GM21367 (cell line): ENCODE data around the gene CNTNAP2.

Source experiments
- ATAC-seq: cut with Tn5 transposase; IDR thresholded peaks from one replicate; pipeline ENCODE4 v1.9.1; 2021; ENCODE audit not compliant: unreplicated experiment

Gene CNTNAP2

GRCh38 chr7:146661435-146661834, 544.8 kb downstream of the CNTNAP2 start:
- no peak for ATAC-seq

- ATAC-seq: no peak
Observed at GRCh38 chr7:146661929-146662328, 545.3 kb downstream of the CNTNAP2 start.

- no peak for ATAC-seq
Observed at GRCh38 chr7:146665023-146665422, 548.4 kb downstream of the CNTNAP2 start.

- no peak for ATAC-seq
Observed at GRCh38 chr7:146670532-146670931, 553.9 kb downstream of the CNTNAP2 start.

- no peak for ATAC-seq
Observed at GRCh38 chr7:146681487-146681886, 564.9 kb downstream of the CNTNAP2 start.

- ATAC-seq: no peak
Observed at GRCh38 chr7:146683439-146683838, 566.8 kb downstream of the CNTNAP2 start.

- no peak for ATAC-seq
Observed at GRCh38 chr7:146690987-146691386, 574.4 kb downstream of the CNTNAP2 start.

- no peak for ATAC-seq
Observed at GRCh38 chr7:146698995-146699610, 582.5 kb downstream of the CNTNAP2 start.

GRCh38 chr7:146700015-146700560, 583.5 kb downstream of the CNTNAP2 start:
- ATAC-seq: no peak

- no peak for ATAC-seq
Observed at GRCh38 chr7:146701166-146701565, 584.6 kb downstream of the CNTNAP2 start.

- ATAC-seq: no peak
Observed at GRCh38 chr7:146702898-146703297, 586.3 kb downstream of the CNTNAP2 start.

- ATAC-seq: no peak
Observed at GRCh38 chr7:146709451-146710027, 592.9 kb downstream of the CNTNAP2 start.

GRCh38 chr7:146713205-146713604, 596.6 kb downstream of the CNTNAP2 start:
- ATAC-seq: no peak

- no peak for ATAC-seq
Observed at GRCh38 chr7:146713934-146714333, 597.3 kb downstream of the CNTNAP2 start.

GRCh38 chr7:146720195-146720594, 603.6 kb downstream of the CNTNAP2 start:
- no peak for ATAC-seq

- no peak for ATAC-seq
Observed at GRCh38 chr7:146722986-146723385, 606.4 kb downstream of the CNTNAP2 start.

- ATAC-seq: no peak
Observed at GRCh38 chr7:146725520-146725919, 608.9 kb downstream of the CNTNAP2 start.

- ATAC-seq: no peak
Observed at GRCh38 chr7:146728141-146728540, 611.5 kb downstream of the CNTNAP2 start.

GRCh38 chr7:146728611-146729010, 612.0 kb downstream of the CNTNAP2 start:
- ATAC-seq: no peak

GRCh38 chr7:146731185-146731584, 614.6 kb downstream of the CNTNAP2 start:
- no peak for ATAC-seq

- ATAC-seq: no peak
Observed at GRCh38 chr7:146735992-146736391, 619.4 kb downstream of the CNTNAP2 start.

GRCh38 chr7:146736446-146737190, 620.0 kb downstream of the CNTNAP2 start:
- ATAC-seq: no peak
